Inflammatory macrophage treated with lipopolysaccharide for 1 hour (primary cell): ENCODE results near the gene MYL3.

ENCODE experiments used
- DNase-seq, 2 donors: peaks; one replicate each; pipeline ENCODE4 v3.0.0-alpha.2; 2020 to 2022

MYL3 gene

DNA sequence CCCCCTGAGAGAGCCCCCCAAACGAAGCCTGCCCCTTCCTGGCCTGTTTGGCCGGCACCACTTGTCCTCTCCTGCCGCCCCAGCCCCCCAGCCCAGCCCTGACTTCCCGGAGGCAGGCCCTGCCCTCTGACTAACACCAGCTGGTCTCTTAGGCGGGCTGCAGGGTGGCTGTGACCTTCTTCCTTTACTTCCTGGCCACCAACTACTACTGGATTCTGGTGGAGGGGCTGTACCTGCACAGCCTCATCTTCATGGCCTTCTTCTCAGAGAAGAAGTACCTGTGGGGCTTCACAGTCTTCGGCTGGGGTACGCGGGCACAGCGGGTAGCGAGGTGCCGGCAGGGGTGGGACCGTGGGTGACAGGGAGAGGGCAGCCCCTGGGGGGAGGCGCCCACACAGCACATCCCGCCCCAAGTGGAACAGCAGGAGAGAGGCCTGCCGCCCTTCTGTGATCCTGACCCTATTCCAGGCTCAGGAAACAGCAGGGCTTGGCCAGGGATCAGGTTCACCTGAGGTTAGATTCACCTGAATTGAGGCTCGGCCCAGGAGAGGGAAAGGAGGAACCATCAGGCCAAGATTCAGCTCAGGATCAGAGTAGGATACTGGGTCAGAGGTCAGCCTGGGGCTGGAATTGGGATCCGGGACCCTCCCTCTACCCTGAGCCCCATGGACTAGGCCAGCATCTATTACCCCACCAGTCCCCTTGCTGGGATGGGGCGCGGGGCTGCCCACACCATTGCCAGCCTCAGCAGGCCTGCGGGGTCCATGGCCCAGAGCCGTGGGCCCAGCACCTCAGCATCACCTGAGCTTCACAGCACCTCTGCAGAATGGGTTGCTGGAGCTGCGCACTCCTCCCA lies 36.1 kb upstream of the MYL3 start:
- no peak for DNase-seq

DNA sequence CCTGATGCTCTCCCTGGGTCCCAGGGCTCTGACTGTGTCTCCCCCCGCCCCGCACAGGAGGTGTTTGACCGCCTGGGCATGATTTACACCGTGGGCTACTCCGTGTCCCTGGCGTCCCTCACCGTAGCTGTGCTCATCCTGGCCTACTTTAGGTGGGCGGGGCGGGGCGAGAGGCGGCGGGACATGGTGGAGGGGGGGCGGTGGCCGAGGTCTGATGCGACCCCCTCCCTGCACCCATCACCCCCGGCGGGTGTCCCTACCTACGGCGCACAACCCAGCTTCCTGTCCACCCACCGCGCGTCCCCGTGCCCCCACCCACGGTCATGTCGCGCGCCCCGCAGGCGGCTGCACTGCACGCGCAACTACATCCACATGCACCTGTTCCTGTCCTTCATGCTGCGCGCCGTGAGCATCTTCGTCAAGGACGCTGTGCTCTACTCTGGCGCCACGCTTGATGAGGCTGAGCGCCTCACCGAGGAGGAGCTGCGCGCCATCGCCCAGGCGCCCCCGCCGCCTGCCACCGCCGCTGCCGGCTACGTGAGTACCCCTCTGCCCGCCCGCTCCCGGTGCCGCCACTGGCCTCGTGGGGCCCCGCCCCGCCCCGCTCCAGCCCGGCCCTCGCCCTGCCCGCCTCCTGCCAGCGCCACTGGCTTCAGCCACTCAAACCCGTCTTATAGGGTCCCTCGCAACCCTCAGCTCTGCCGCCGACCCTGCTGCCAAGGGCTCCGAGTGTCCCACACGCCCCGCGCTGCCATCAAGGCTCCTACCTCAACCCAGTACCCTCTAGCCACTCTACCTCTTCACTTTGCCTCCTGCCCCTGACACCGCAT lies 35.3 kb upstream of the MYL3 start:
- DNase-seq: no peak

DNA sequence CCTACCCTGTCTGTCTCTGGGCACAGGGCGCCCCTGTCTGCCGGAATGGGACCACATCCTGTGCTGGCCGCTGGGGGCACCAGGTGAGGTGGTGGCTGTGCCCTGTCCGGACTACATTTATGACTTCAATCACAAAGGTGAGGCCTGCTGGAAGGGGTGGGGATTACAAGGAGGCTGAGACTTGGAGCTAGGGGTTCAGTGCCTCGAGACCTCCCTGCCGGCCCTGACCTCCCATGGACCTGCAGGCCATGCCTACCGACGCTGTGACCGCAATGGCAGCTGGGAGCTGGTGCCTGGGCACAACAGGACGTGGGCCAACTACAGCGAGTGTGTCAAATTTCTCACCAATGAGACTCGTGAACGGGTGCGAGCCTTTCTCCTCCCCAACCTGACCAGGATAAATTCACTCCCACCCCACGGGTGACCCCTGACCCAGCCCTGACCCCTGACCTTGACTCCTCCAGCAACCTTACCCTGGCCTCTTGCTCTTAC lies 34.6 kb upstream of the MYL3 start:
- no peak for DNase-seq

DNA sequence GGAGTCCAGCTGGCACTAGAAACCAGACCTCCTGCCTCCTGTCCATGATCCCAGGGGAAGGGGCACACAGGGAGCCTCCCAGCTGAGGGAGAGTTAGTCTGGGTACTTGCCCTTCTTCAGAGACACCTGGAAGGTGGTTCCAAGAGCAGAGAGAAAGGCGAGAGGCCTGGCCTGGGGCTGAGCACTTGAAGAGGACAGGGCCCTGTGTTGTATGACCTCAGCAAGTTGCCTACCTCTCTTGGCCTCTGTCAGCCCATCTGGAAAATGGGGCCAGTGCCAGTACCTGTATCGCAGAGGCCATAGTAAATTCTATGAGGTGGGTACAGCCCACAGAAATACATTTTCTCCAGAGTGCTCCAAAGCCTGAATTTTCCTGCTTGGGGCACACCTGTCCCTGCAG lies 33.8 kb upstream of the MYL3 start:
- DNase-seq: no peak

DNA sequence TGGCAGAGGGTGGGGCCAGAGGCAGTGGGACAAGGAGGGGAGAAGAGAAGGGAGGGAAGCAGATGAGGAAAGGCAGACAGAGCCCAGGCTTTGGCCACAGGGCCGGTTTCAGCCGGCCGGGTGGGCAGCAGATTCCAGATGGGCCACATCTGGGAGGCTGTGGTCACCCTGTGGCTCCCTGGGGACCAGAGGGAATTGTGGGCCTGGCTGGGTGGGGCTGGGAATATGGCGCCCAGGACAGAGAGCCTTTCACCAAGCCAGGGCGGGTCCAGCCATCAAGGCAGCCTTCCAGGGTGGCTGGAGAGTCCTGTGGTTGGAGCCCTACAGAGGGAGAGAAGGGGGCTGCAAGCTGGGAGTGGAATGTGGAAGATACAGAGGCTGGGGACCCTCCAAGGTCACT lies 33.1 kb upstream of the MYL3 start:
- DNase-seq: no peak

DNA sequence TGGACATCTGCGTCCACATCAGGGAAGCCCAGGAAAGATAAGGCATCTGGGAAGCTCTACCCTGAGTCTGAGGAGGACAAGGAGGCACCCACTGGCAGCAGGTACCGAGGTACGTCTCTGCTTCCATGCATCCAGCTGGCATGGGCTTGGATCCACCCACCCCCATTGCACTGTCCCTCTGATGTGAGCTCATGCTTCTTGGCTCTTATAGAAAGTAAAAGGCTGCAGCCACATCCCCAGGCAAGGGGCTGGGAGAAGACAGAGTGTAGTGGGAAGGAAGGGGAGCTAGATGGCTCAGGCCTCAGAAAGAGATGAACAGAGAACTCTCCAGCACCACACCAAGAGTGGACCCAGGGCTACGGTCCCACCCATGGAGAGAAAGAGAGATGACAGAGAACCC lies 32.5 kb upstream of the MYL3 start:
- DNase-seq: no peak

DNA sequence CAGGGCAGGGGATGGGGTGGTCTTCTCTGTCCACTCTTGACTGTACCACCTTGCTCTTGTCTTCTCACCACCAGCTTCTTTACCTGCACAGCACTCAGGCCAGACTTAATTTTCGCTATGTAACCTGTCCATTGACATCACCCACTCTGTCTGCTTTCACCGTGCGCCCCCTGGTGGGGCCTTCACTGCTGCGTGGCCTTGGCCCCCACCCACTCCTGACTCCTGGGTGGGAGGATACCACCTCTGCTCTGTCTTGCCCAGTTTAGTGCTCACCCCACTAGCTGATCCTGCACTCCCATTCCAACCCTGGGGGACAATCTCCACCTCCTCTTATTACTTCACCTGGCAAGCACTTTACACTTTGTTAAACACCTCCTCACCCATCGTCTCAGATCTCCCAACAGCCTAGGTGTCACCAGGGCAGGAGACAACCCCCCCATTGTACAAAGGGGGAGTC lies 32.0 kb upstream of the MYL3 start:
- peak; percentile 18 to 77 for DNase-seq

DNA sequence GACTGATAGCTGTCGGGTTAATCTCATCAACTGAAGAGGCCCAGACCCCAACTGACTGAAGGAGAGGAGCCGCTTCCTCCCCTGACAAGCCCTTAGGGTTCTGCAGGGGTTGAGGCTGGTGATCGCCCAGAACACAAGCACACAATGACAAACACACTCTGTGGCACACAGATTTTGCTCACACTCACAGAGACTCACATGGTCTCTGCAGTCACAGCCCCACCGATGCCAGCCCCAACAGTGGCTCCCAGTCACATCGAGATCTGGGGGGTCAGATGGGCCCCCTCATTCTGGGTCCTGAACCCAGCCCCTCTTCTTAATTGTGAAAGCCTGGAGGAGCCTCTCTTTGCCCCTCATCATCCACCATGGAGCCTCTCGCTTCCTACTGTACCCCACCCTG lies 31.0 kb upstream of the MYL3 start:
- DNase-seq: no peak

DNA sequence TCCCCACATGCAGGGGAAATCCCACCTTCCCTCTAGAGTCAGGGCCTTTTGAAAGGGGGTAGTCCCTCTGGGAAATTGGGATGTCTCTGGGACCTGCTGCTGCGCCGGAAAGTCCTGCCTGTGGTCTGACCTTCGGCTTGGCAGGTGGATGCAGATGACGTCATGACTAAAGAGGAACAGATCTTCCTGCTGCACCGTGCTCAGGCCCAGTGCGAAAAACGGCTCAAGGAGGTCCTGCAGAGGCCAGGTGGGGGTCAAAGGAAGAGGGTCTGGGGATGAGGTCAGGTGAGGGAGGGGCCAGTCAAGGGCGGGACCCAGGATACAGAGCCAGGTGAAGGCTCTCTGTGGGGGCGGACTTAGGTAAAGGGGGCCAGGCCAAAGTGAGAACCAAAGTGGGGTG lies 30.5 kb upstream of the MYL3 start:
- peak in 1 of 2 donors; percentile 27 for DNase-seq

DNA sequence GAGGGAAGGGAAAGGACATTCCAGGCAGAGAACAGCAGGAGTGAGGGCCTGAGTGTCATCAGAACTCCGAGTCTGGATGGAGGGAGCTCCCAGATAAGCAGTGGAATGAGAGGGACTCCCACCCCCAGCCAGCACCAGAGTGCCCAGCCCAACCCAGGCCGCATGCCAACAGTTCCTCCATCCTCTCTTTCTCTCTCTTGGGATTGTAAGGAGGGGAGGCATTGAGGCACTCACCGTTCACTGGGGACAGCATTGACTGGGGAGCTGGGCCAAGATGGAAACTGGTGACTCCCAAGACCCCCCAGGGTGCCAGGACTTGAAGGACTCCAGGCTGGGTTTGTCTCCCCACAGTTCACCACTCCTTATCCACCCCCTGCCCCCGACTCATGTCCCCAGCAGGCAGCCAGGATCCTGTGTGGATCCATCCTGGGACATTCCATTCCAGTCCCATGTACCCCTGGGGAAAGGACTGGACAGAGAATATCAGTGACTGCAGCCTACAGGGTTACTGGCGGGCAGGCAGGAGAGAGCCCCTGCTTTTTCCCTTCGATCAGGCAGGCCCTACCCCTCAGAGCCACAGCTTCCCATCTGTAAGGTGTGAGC lies 30.0 kb upstream of the MYL3 start:
- DNase-seq: no peak

DNA sequence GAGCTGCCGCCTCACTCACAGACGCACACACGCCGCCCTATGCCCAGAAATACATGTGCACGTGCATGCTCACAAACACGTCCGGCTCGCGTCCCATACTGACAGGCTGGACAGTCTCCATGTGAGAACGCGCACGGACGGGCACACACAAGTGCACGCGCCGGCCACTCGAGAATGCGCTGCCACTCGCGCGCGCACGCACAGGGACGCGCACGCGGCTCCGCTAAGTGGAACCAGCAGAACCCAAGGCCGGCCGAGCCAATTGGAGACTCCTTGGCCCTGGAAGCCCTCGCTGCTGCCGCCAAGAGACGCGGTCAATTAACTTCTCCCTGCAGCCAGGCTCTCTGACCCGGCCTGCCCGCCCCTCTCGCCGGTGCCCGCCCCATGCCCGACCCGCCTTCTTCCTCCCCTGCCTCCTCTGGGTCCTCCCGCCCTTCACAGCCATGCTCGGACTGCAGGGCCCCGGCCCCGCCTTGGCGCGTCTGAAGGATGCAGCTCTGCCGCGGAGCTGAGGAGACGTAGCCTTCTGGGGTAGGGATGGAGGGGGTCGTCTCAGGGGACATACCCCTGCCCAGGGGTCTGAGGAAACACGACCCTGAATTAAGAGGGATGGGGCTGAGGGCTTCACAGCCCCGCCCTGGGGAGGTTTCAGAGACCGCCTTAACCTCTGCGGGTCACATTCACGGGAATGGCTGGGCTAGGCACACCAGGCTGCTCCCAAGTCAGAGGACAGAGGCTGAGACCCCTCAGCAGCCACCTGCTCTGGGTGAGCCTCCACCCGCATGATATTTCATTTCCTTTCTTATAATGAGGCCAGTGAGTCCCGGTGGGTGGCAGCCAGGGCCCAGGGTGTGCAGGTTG lies 29.3 kb upstream of the MYL3 start:
- peak; percentile 49 to 67 for DNase-seq

DNA sequence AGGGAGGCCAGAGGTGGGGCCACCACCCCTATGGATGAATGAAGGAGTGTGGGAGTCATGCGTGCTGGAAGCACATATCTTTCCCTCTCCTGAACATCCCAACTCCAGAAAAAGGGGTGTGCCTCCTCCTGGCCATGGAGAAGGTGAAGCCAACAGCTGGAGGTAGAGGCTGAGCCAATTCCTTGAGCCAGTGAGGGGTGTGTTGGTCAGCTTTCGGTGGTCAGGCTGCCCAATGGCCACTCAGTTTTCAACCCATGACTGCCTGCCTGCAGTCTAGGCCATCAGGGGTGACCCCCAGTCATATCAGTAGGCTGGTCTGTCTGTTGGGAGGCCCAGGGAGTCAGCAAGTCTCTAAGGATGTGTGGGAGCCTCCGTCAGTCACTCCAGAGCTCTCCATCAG lies 27.9 kb upstream of the MYL3 start:
- DNase-seq: no peak

DNA sequence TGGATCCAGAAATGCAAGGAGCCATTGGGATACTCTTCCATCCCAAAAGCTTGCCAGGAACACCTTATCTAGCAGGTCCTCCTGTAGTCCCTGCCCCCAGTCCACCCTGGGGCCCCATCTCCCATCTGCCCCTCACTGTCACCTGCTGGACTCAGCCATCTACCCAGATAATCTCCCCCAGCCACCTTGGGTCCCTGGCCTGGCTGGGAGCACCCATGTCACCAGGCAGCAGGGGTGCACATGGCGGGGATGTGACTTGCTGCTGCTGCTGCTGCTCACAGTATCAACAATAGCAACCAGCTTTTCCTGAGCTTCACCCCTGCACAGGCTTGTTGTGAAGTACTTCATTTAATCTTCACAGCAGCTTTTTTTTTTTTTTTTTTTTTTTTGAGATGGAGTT lies 26.9 kb upstream of the MYL3 start:
- no peak for DNase-seq

DNA sequence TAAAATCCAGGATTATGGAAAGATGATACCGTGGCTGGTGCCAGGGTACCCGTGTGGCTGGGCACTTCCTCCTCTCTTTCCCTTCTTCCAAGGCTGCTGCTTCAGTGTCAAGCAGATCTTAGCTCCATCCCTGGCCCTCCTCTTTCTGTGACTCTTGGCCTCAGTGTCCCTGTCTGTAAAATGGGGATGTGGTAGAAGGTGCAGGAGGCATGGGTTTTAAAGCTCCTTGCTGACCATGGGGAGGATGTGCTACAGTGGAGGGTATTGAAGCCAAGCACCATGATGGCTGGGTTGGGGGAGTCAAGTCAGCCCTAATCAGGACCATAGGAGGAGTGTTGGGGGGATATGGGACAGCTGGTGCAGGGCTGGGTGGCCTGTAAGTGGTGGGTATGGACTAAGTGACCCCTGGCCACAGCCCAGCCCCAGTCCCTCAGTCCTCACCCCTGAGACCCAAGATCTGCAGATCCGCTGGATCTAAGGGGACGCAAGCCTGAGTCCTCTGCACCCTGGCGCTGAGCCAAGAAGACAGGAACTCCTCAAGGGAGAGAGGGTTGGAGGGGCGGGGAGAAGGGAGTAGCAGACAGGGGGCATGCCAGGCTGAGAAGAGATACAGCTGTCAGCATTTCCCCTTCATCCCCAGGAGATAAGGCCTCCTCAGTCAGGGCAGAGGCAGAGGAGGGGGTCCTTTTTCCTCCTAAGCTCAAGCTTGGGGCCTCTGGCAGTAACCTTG lies 26.3 kb upstream of the MYL3 start:
- DNase-seq: no peak

DNA sequence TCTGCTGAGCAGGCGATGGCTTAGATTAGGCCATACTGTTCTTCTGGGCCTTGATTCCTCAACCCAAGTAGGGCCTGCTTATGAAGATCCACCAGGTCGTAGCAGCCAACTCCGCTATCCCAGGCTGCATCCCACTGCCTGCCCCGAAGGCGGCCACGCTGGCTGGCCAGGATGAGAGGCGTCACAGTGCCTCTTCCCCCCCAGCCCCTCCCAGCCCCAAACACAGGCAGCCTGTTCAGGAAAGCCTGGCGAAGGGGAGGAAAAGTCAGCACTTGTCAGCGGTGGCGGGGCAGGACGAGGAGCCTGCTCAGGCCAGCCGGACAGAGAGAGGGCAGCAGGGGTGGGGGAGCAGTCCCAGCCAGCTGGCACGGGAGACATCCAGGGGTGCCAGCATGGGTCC lies 25.5 kb upstream of the MYL3 start:
- DNase-seq: no peak

DNA sequence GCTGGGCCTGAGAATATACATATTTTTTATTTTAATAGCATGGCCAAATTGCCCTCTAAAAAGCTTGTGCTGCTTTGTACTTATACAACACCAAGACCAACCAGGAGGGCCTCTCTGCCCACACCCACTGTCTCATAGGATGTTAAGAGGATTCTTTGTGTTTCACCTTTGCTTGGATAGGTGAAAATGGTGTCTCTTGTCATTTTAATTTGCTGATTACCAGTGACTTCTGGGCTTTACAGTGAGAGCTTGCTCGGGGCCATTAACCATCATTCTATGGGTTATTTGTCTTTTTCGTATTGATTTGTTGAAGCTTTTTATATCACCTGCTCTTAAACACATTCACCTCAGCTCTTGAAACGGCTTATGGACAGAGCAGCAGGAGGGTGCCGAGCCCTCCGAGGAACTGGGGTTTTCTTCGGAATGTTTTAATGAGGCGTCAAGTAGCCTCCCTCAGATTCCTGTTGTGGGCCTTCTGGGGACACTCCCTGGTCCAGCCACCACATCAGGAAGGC lies 24.8 kb upstream of the MYL3 start:
- no peak for DNase-seq

DNA sequence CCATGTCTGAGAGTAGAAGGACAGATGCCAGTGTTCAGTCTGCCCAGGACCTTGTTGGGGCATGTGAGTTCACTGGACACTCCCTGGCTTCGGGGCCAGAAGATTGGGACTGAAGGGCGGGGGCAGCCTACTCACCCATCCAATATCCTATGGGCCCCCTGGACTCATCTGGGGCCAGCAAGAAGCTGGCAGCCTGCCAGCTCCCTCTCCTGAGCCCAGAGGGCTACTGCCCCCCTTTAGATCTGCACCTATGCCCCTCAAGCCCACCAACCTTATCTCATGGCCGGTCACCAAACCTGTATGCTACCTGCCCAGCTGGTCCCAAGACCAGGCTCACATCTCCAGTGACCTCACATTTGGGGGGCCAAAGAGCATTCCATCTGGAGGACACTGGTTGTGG lies 22.4 kb upstream of the MYL3 start:
- no peak for DNase-seq

DNA sequence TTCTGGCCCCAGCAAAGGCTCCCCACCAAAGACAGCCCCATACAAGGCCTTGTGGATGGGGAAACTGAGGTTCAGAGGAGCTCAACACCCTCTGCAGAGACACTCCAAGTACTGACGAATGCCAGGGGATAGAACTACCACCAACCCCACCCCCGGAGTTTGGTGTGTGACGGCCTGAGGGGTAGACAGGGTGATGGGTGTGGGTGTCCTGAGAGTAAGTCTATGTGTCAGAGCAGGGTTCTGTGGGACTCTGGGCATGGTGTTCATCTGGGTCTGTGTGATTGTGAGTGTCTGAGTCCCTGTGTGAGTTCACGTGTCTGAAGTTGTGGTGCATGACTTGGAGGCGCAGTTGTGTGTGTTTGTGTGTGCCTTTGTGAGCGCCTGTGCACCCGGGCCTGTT lies 21.7 kb upstream of the MYL3 start:
- DNase-seq: no peak

DNA sequence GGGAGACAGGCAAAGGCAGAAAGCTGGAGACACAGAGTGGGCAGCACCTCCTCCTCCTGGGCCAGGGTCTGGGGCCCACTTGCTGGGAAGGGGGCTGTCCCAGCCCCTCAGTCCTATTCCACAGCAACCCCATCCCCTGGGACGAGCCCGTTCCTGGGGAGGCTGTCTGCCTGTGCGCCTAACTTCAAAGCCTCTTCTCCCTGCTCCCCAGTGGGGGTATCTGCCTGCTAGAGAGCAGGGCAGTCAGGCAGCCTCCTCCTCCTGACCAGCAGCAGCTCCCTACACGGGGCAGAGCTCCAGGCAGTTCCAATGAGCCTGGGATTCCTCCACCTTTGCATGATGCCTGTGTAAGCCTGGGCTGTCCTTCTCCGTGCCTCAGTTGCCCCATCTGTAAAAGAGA lies 21.2 kb upstream of the MYL3 start:
- no peak for DNase-seq

DNA sequence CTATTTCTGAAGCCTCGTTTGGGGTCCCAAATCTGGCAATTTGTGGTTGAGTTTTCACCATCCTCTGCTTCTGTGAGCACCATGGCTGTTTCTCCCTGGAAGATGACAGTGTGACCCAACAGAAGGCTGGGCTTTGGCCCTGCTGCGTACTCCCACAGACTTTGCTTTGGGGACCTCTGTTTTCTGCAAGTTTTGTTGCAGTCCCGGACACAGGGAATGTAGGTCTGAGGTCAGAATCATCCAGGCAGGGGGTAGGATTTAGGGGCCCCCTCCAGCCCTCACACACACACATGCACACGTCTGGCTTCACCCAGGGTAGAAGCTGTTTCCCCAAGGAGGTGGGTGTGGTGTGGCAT lies 20.6 kb upstream of the MYL3 start:
- no peak for DNase-seq

DNA sequence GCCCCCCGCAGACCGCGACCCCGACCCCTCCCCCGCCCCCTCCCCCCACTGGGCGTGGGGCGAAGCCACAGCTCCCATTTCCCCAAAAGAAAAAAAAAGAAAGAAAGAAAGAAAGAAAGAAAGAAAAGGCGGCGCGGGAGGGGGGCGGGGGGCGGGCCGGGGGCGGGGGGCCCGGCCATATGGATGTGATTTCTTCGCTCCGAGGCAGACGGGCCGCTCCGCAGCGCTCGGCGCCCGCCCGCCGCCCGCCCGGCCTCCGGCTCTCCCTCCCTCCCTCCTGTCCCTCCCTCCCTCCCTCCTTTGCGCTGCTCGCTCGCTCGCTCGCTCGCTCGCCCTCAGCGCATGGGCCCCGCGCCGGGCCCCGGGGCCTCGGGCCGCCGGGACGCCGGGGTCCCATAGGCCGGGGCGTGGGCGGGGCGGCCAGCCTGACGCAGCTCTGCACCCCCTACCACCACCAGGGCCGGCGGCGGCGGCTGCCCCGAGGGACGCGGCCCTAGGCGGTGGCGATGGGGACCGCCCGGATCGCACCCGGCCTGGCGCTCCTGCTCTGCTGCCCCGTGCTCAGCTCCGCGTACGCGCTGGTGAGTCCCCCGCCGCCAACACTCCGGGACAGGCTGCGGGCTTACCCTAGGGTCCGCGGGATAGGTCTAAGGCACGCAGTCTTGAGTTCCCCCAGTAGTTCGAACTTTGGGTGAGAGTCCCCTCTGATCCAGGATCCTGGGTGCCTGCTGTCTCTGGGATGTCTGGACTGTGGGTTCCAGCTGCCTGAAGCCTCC lies 20.0 kb upstream of the MYL3 start:
- no peak for DNase-seq
